HG02610 (cell line): ENCODE results near the gene C1orf53.

ENCODE experiments used
- ATAC-seq: cut with Tn5 transposase; IDR thresholded peaks from one replicate; pipeline ENCODE4 v1.9.1; 2021; ENCODE audit warnings: mild to moderate bottlenecking, moderate library complexity; ENCODE audit not compliant: unreplicated experiment

The C1orf53 gene

GRCh38 chr1:197907846-197908616 lies 5.6 kb downstream of the C1orf53 start:
- no peak for ATAC-seq

- no peak for ATAC-seq
Observed at GRCh38 chr1:197908716-197909220, 6.3 kb downstream of the C1orf53 start.

- ATAC-seq, result no peak
Observed at GRCh38 chr1:197909384-197909783, 7.0 kb downstream of the C1orf53 start.

GRCh38 chr1:197910120-197910991 lies 7.9 kb downstream of the C1orf53 start:
- ATAC-seq, result no peak

GRCh38 chr1:197911111-197911856 lies 8.9 kb downstream of the C1orf53 start:
- no peak for ATAC-seq

GRCh38 chr1:197911857-197912696 lies 9.6 kb downstream of the C1orf53 start:
- no peak for ATAC-seq

- ATAC-seq, result no peak
Observed at GRCh38 chr1:197912739-197913494, 10.5 kb downstream of the C1orf53 start.

GRCh38 chr1:197913495-197914276 lies 11.3 kb downstream of the C1orf53 start:
- ATAC-seq, result no peak

- ATAC-seq, result no peak
Observed at GRCh38 chr1:197914510-197914909, 12.1 kb downstream of the C1orf53 start.

- ATAC-seq, result no peak
Observed at GRCh38 chr1:197915260-197915861, 12.9 kb downstream of the C1orf53 start.

- no peak for ATAC-seq
Observed at GRCh38 chr1:197915862-197916499, 13.6 kb downstream of the C1orf53 start.

- no peak for ATAC-seq
Observed at GRCh38 chr1:197916500-197916983, 14.1 kb downstream of the C1orf53 start.

- ATAC-seq, result no peak
Observed at GRCh38 chr1:197917805-197918651, 15.6 kb downstream of the C1orf53 start.

- ATAC-seq, result no peak
Observed at GRCh38 chr1:197918807-197919345, 16.4 kb downstream of the C1orf53 start.

GRCh38 chr1:197919346-197920066 lies 17.1 kb downstream of the C1orf53 start:
- ATAC-seq, result no peak

GRCh38 chr1:197920067-197920396 lies 17.6 kb downstream of the C1orf53 start:
- ATAC-seq, result no peak
